ENCODE data around the gene KIF12. TPM values are rescaled to one million over a fixed set of nuclear protein-coding genes. Genes with fewer than 3 reads are reported as not detected.

The KIF12 gene
- polyA plus RNA-seq, 1 donor (not counting 4 experiments of a cell fraction or from before 2014, with no cell fraction given), result 1.5 TPM

GRCh38 chr9:114078781-114079156 is 20.3 kb downstream of the KIF12 start:
- Histone ChIP-seq H3K9me3 (ENCODE audit: control insufficient read depth, low read depth, low read length) (no peaks in the 10 kb centered on the region), H3K27me3 (ENCODE audit: control insufficient read depth, extremely low read depth, insufficient read depth, low read length) (peaks cover 40% of the 10 kb centered on the region), H3K36me3 (ENCODE audit: control insufficient read depth in 2 of 2, extremely low read depth in 1 of 2, insufficient read depth in 2 of 2, low read length in 2 of 2) (no peaks in the 10 kb centered on the region), H3K4me3 (ENCODE audit: control insufficient read depth in 2 of 3, extremely low read depth in 1 of 3, insufficient read depth in 2 of 3, low read depth in 1 of 3, low read length in 3 of 3) (no peak overlapping the region), H3K4me1 (ENCODE audit: control insufficient read depth, extremely low read depth, insufficient read depth, low read length) (no peaks in the 10 kb centered on the region), H3K9ac (ENCODE audit: control insufficient read depth, extremely low read depth, insufficient read depth, low read length) (no peak overlapping the region), H3K79me2 (ENCODE audit: control insufficient read depth, insufficient read depth, low read length) (no peaks in the 10 kb centered on the region), H3K4me2 (ENCODE audit: control insufficient read depth, extremely low read depth, insufficient read depth, low read depth, low read length) (no peak overlapping the region), H2AFZ (ENCODE audit: control insufficient read depth, low read length) (no peak overlapping the region), H3K27ac (ENCODE audit: control insufficient read depth, insufficient read depth, low read length) (no peak overlapping the region), H4K20me1 (ENCODE audit: control insufficient read depth, extremely low read depth, insufficient read depth, low read length) (no peaks in the 10 kb centered on the region), H3K9me1 (ENCODE audit: control insufficient read depth, extremely low read depth, insufficient read depth, low read length) (no peaks in the 10 kb centered on the region)
- no peak for DNase-seq (ENCODE audit: low read depth, low spot score)
- dilution Hi-C loops (cut with MboI; ENCODE audit: extremely low pct_ligation_motif_present, low sequenced_read_pairs), result no loop called here
- FAIRE-seq, result no peak
- TF ChIP-seq EZH2 (IDR thresholded peaks at IDR 0.05; ENCODE audit: low read length), result no peak
- TF ChIP-seq, protein P1, sequence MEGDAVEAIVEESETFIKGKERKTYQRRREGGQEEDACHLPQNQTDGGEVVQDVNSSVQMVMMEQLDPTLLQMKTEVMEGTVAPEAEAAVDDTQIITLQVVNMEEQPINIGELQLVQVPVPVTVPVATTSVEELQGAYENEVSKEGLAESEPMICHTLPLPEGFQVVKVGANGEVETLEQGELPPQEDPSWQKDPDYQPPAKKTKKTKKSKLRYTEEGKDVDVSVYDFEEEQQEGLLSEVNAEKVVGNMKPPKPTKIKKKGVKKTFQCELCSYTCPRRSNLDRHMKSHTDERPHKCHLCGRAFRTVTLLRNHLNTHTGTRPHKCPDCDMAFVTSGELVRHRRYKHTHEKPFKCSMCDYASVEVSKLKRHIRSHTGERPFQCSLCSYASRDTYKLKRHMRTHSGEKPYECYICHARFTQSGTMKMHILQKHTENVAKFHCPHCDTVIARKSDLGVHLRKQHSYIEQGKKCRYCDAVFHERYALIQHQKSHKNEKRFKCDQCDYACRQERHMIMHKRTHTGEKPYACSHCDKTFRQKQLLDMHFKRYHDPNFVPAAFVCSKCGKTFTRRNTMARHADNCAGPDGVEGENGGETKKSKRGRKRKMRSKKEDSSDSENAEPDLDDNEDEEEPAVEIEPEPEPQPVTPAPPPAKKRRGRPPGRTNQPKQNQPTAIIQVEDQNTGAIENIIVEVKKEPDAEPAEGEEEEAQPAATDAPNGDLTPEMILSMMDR (optimal IDR thresholded peaks at IDR 0.05 in 1 of 3, IDR thresholded peaks at IDR 0.05 in 1 of 3, conservative IDR thresholded peaks at IDR 0.05 in 1 of 3; ENCODE audit: extremely low read depth in 1 of 3, insufficient read depth in 2 of 3, low read length in 3 of 3), result no peak

- H3K27ac ChIP-seq (ENCODE audit: control insufficient read depth, insufficient read depth, low read length), result no peak within 1 kb of the TSS
- DNase-seq (ENCODE audit: low read depth, low spot score), result no peak
- no peaks in the 10 kb centered on the region for H3K4me1 ChIP-seq (ENCODE audit: control insufficient read depth, extremely low read depth, insufficient read depth, low read length)
- H3K4me3 ChIP-seq (ENCODE audit: control insufficient read depth in 2 of 3, extremely low read depth in 1 of 3, insufficient read depth in 2 of 3, low read depth in 1 of 3, low read length in 3 of 3), result no peak within 1 kb of the TSS
- no peak within 1 kb of the TSS for H3K9ac ChIP-seq (ENCODE audit: control insufficient read depth, extremely low read depth, insufficient read depth, low read length)
- H3K27me3 ChIP-seq (ENCODE audit: control insufficient read depth, extremely low read depth, insufficient read depth, low read length), result peaks cover 40% of the 10 kb centered on the region
- H3K4me2 ChIP-seq (ENCODE audit: control insufficient read depth, extremely low read depth, insufficient read depth, low read depth, low read length), result no peak within 1 kb of the TSS
- H4K20me1 ChIP-seq (ENCODE audit: control insufficient read depth, extremely low read depth, insufficient read depth, low read length), result no peaks in the 10 kb centered on the region
- no peak within 1 kb of the TSS for H2AFZ ChIP-seq (ENCODE audit: control insufficient read depth, low read length)
- no peaks in the 10 kb centered on the region for H3K9me3 ChIP-seq (ENCODE audit: control insufficient read depth, low read depth, low read length)
- H3K79me2 ChIP-seq (ENCODE audit: control insufficient read depth, insufficient read depth, low read length), result no peaks in the 10 kb centered on the region
- no peaks in the 10 kb centered on the region for H3K9me1 ChIP-seq (ENCODE audit: control insufficient read depth, extremely low read depth, insufficient read depth, low read length)
- FAIRE-seq, result no peak
- dilution Hi-C loops (cut with MboI; ENCODE audit: extremely low pct_ligation_motif_present, low sequenced_read_pairs), result no loop called here
- no peaks in the 10 kb centered on the region for H3K36me3 ChIP-seq (ENCODE audit: control insufficient read depth in 2 of 2, extremely low read depth in 1 of 2, insufficient read depth in 2 of 2, low read length in 2 of 2)
- TF ChIP-seq, protein P1 (optimal IDR thresholded peaks at IDR 0.05 in 1 of 3, IDR thresholded peaks at IDR 0.05 in 1 of 3, conservative IDR thresholded peaks at IDR 0.05 in 1 of 3; ENCODE audit: extremely low read depth in 1 of 3, insufficient read depth in 2 of 3, low read length in 3 of 3), result no peak
- no peak for TF ChIP-seq EZH2 (IDR thresholded peaks at IDR 0.05; ENCODE audit: low read length)
Measured at GRCh38 chr9:114078021-114078780, 20.9 kb downstream of the KIF12 start, which contains the start of gene AMBP. TSS of gene AMBP (minus strand) at chr9:114078300. CDS start at chr9:114078209, 91 bp downstream.

All from keratinocyte (primary cell).